ENCODE results near the gene CORO1C.
A peak's percentile ranks its signal among the peaks of the same experiment; 100 is the strongest.

The CORO1C gene

DNA sequence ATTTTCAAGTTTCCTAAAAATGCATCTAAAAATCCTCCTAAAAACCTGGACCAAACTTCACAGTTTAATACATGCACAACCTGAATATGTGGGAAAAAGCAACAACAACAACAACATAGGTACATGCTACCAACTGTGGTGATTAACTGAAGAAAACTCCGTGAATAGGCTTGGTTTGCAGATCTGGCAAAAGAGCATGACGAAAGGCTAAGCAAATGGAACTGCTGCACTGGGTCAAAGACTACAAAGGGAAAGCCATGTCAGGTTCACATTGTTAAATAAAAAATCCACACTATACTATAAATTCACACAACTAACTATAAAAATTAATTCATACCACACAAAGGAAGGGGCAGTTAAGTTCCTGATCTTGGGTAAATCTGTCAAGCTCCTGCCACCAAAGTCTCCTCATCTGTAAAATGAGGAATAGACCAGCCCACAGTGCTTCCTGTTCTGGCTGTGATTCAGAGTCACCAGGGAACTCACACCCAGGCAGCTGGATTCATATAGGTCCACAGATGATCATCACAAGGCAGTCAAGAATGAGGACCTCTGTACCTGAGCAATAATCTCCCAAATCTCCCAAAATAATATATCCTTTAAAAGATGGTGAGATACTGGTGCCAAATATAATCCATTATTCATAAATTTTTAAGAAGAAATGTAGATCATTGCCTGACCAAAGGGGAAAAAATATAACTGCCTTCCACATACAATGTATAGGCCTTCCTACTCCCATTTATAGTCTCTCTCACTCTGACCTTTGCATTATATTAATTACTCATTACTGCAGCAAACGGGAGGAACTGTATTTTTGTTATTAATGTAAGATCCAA is 7.0 kb downstream of the CORO1C start:
- no peak for DNase-seq

DNA sequence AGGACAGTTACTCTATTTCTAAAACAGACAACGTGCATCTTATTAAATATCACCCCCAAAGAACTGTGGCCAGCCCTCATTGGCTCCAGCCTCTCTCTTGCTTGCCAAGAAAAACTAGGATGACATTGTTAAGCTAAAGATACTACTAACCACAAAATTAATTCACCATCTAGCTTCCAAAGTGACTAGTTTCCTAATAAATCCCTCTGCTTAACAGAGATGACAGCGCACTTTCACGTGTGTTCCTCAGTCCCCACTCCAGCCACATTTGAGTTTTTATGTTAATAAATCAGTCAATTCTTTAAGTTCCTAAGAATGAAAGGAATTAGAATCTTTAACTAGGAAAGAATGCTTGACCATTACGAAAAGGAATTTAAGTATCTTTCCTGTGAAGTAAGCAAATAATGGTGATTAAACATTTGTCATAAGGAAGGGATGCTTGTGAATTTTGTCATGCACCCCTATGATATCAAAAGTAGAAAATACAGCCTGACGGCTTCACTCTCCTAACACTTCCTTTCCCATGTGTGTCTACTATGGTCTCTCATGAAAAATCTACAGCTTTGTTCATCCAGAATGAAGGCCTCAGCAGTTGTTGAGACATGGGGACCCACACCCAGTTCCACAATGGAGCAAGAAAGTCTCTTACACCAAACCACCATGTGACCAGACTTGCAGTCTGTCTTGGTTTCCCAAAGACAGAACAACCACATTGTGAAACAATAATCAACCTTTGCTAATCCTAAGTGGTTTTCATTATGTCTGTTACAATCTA is 8.1 kb downstream of the CORO1C start:
- no peak for DNase-seq

DNA sequence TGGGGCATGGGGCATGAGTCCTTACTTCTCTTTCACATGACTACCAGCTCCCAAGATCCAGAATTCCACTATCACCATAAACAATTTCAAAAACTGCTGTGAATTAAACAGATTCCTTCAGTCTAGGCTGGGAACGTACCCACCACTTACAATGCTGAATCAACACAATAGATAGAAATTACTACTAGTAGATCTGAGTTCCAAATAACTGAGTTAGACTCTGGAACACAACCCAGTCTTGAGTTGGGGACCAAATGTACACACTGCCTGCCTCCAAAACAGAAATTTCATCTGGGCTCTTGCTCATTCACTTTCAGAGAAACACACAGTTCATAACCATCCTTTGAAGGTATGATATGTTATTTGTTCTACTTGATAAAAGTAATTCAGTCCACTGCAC is 8.9 kb downstream of the CORO1C start:
- DNase-seq, result no peak

DNA sequence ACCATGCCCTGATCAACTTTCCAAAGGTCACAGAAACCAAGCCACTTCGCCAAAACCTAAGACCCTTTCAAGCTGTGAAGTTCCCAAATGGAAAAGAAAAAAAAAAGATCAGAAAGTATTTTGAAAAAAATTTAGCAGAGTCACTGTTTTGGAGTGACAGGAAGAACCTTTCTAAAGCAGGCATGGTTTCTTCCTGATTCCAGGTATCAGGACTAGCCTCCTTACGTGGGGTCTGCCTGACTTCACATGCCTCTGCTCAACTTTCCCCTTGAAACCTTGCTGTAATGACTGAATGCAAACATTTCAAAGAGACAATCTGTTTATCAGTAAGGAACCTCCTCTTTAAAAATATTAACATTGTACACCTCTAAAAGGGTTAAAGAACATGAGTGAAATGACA is 9.5 kb downstream of the CORO1C start:
- no peak for DNase-seq

DNA sequence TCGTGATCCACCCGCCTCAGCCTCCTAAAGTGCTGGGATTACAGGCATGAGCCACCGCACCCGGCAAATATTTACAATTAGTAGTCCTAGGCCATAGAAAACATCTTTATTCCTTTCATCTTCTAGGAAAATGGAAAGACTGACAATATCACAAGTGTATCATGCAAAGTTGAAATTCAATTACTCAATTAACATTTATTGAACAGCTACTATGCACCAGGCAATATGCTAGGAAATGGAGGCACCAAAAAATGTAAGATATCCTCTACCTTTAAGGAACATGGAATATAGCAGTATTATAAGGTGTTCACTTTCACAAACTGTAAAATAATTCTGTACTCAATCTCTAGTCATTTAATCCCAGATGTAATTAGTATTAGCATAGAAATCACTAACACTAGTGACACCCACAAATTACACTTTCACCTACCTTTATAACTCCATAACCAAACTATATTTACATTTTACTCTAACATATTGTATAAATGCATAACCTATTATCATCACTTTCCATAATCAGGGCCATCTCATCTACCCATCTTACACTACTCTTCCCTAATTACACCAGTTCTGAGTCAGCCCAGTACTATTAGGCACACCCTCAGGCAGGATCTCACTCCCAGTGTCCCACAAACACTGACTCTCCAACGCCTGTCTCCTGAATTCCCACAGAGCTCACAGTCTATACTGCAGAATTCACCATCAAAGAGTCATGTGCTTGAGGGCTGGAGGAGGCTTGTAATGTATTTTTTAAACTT is 10.4 kb downstream of the CORO1C start:
- DNase-seq, result no peak

DNA sequence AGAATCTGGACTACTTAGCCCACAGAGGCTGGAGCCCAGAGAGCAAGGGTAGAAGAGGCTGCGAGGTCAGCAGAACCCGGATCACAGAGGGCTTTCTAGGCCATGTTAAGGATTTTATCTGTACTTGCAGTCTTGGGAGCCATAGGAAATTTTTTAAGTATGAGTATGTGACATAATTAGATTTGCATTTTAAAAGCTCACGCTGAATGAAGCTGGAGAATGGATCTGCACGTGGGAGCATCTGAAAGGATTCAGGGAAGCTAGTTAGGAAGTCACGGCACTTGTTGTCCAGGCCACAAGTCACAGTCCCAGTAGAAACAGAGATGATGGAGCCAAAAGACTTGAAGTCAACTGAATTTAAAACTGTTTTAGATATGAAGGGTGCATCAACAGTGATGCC is 14.1 kb downstream of the CORO1C start:
- no peak for DNase-seq

DNA sequence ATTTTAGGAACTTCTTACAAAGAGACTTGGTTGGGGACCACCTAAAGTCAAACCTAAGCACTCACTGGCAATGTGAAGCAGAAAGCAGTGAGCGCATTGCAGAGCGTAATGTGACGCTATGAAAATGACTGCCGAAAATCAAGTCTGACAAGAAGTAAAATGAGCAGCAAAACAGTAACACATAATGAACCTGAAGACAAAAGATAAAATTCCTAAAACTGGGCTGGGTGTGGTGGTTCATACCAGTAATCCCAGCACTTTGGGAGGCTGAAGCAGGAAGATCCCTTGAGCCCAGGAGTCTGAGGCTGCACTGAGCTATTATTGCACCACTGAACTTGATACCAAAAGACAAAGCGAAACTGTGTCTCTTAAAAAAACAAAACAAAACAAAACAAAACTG is 16.5 kb downstream of the CORO1C start:
- DNase-seq, result no peak

DNA sequence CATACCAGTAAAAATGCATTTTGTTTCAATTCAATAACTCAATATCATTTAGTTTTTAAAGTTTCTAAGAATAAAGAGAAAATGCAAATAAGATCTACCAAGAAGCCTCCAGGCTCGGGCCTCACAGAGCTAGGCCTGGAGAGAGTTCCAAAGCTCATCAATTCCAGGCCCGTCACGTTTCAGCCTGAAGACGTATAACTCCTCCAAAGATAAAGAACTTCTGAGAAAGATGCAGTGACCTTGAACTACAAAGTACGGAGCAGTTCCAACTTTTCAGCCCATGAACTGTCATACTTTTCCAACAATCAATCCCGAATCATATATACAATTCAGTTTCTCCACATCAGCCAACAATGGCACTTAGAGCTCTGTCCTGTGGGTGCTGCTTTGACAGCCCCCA is 17.8 kb downstream of the CORO1C start:
- DNase-seq, result no peak

DNA sequence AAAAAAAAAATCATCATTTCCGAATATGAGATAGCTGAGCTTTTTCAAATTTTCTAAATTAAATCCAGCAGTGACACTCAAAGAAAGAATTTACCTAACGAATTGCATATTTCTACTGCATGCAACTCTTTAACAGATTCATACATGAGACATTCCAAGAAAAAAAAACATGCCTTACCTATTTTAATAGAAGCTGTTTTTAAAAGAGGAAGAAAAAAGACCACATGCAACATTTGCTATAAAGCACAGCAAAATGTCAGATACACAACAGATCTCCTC is 18.5 kb downstream of the CORO1C start:
- no peak for DNase-seq

DNA sequence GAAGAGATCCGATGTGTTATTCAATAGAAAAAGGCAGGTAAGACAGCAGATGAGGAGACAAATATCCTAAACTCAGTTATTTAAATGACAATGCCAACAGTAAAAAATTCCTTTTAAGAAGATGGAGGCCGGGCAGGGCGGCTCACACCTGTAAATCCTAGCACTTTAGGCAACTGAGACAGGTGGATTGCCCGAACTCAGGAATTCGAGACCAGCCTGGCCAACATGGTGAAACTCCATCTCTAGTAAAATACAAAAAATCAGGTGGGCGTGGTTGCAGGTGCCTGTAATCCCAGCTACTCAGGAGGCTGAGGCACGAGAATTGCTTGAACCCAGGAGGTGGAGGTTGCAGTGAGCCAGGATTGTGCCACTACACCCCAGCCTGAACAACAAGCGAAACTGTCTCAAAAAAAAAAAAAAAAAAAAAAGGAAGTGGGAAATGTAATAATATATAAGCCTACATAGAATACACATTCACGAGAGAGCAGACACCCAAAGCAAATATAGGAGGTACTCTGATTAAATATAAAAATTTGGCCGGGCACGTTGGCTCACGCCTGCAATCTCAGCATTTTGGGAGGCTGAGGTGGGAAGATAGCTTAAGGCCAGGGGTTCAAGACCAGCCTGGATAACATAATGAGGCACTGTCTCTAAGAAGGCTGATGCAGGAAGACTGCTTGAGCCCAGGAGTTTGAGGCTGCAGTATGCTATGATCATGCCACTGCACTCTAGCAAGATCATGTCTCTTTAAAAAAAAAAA is 19.0 kb downstream of the CORO1C start:
- no peak for DNase-seq

DNA sequence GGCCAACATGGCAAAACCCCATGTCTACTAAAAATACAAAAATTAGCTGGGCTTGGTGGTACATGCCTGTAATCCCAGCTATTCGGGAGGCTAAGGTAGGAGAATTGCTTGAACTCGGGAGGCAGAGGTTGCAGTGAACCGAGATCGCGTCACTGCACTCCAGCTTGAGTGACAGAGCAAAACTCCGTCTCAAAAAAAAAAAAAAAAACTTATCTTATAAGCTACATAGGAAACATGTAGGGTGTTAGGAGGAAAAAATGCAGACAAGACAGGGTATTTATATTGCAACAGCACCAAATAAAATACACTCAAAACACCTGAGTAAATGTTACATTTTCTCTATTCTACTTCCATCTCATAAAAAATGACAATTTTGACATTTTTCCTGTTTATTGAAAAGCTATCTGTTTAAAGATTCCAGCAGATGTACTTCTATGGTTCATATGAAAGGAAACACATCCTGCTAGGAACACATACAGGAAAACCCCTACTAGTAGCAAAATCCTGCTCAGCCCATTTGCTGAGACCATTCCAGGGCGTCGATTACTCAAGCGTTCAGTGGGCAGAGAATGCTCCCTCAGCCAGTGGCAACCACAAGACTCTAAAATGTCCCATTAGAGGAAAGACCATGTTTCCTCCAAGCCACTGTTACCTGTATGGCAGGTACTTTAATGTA is 19.7 kb downstream of the CORO1C start:
- no peak for DNase-seq

DNA sequence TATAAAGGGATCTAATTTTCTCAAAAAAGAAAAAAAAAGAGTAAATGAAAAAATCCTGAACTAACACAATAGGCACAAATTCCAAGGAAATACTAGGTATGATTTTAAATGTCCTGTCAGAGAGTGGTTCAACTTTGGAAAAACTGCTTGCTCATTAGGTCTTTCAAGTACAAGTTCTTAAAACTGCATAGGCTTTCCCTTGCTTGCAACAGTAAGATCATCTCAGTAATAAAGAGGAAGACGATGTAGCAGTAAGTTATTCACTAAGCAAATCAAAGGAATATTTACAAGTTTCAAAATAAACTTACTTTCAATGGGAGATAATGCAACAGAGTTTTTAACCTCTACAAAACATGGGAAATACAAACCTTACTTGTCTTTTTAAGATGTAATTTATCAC is 21.6 kb downstream of the CORO1C start:
- DNase-seq, result no peak

DNA sequence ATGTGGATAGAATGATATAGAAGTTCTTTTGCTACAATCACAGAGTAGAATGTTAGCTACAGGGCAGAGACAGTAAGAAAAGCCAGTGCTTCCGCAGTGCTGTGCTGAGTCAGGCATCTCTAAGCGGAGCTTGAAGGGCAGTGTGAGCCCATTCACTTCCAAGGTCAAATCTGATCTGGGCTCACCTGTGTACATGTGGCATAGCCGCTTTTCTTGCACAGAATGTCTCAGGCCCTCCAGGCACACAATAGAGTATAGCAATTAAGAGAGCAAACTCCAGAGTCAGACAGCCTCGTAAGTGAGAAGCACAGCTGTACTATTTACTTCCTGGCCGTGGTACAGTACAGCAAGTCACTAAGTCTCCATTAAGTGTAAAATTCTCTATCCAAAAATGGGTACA is 26.8 kb downstream of the CORO1C start:
- no peak for DNase-seq

DNA sequence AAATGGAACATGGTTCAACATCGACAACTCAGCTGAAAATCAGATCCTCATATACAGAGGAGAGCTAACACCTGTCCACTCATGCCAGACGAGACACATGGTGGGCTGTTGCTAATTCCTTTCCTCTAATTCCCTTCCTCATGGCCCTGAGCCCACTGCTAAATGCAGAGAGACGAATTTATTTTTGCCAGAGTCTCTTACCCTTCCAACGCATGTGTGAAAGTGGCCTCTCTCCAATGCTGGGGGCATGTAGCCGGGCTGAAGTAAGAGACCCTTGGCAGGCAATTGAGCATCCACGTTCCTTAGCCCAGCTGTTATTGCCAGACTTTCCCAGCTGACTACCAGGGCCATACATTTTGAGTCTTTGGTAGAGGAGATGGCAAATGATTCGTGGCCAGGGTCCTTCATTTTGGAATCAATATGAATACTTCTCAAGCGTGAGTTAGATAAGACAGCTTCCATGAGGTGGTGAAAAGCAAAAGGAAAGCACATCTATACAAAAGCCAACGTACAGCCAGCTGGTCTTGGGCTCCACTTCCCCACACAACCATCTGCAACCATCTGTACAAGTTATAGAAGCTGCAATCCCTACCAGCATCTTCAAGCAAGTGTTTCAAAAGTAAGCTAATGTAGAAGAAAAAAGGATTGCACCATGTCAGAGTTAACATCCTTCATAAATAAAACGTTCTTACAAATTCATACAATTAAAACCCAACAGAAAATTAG is 28.6 kb downstream of the CORO1C start:
- DNase-seq, result peak; percentile 81 to 87

DNA sequence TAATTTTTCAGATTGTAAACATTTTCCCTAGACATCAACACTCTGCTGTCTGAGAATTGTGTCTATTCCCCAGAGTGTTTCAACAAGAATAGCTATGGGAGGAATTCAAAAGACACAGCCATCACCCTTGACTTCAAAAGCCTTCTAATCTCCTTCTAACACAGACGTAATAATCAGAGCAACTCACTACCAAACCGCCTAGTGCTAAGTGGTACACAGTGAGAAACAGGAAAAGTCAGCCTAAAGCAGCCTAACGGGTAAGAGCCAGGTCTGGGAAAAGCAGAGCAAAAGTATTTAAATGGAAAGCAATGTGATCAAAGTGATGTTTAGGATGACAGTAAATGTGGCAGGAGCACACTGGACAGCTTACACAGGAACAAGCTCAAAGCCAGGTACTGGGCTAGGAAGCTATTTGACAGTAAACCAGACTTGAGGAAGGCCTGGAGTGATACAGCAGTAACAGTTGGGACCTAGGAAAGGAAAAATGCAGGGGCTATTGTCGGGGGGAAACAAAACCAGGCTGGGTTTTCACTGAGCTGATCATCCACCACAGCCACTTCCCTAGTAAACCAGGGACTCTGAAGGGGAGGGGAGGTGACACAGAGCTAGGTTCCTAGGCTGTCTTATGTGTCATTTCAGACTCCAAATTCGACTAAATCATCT is 29.4 kb downstream of the CORO1C start:
- peak in 1 of 2 experiments; percentile 53 for DNase-seq

DNA sequence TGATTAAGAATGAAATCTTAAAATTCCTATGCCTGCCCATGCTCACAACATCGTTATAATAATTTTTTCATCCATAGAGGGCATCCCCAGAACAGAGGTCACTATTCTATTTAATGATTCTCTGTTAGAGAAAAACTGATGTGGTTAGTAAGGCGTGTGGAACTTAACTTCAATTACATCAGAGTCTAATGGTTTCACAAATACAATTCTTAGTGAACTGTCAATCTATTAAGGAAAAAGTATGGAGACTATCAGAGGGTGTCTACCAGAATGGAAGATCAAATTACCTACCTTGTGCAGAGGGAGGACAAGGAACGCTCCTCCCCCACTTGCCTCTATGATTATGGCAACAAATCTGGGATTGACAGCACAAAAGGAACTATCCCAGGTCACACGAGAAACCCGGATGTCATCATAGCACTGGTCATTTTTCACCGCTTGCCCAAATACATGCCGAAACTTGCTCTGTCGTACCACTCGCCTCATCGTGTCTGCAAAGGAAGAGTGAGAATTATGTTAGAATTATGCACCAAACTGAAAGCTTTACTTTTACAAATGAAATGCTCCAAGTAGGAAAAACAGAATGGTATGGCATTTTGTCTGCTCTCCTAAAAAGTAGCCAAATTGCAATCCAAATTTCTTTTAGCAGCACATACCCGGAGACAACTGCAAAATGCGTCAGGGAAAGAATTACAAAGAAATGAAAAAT is 30.3 kb downstream of the CORO1C start:
- peak in 1 of 2 experiments; percentile 49 for DNase-seq

DNA sequence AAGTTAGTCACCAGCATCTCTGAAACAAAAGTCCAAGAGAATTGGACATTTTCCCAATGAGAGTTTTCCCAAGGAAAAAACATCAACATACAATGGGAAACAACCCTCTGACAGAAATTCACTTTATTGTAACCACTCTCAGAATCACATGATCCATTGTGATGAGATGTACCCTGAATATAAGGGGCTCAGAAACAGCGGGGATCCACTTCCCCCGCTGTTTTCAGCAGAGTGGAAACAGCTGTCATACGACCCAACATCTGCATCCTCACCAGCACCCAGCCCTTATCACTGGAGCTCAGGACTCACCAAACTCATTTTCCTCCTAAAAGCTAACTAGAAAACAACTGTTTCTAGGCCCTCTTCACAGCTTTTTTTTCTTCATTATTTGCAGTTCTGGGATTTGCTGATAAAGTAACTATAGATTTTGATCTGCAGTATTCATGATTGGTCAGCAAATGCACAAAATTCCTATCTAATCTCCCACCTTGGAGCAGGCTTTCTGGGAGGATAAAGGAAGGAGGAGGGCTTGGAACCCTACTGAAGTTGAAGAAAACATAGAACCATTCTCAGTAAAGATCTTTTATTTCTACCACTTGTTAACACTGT is 31.3 kb downstream of the CORO1C start:
- no peak for DNase-seq

DNA sequence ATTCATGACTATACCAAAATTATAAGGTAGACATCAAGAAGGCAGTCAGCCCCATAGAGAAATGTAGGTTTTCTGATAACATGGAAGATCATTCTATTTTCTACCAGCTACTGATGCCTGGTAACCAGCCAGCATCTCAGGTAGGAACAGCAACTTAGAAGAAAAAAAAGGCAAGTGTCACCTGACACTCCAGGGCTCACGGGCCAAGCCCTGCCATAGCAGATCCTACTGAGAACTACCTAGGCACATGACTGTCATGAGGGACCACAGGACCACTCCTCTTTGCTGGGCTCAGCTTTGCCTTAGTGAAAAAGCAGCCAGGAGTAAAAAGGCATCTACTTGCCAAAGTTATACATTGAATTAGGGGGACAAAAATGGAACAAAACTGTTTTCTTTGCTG is 33.4 kb downstream of the CORO1C start:
- DNase-seq, result peak in 1 of 2 experiments; percentile 20

DNA sequence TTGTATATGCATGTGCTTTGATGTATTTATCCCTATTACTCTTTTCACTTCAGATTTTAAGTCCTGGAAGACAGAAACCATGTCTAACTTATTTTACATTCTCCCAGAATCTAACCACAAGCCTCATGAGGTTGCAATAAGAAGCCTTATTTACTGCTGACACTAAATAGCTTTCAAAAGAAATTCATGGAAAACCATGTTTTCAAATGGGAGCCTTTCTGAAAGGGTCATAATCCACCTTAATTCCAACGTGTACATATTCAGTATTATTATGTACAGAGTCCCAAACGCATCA is 34.4 kb downstream of the CORO1C start:
- DNase-seq, result no peak

All from NCI-H524 (cell line).